Measurements from ENCODE around the gene LHX2.

GRCh38 chr9:124017051-124017928 is 5.7 kb downstream of the LHX2 start:
- TF ChIP-seq CTCF (IDR thresholded peaks at IDR 0.05) = no peak
- TF ChIP-seq POLR2A (IDR thresholded peaks at IDR 0.05) = no peak
